Brain pericyte (primary cell): ENCODE results near the gene TUBB3.
A peak's percentile ranks its signal among the peaks of the same experiment; 100 is the strongest.
"Not testable (repeated sequence)": the region's sequence is repeated elsewhere in the genome, so short reads cannot be mapped to it uniquely, and the experiment has no call there.

Source experiments
- DNase-seq: peaks from one replicate; pipeline ENCODE4 v3.0.0-alpha.2; 2012; ENCODE audit warnings: low read depth, low spot score

Gene TUBB3

GRCh38 chr16:89918453-89919347, 4.4 kb upstream of the TUBB3 start, which contains the start of gene MC1R:
Gene MC1R (plus strand): TSS chr16:89918862. CDS start chr16:89919259, 397 bp downstream.
- no peak for DNase-seq

- no peak for DNase-seq
These were observed 3.4 kb upstream of the TUBB3 start for GRCh38 chr16:89919535-89920406.

- DNase-seq, result no peak
These were observed 2.4 kb upstream of the TUBB3 start for GRCh38 chr16:89920723-89921122.

DNA sequence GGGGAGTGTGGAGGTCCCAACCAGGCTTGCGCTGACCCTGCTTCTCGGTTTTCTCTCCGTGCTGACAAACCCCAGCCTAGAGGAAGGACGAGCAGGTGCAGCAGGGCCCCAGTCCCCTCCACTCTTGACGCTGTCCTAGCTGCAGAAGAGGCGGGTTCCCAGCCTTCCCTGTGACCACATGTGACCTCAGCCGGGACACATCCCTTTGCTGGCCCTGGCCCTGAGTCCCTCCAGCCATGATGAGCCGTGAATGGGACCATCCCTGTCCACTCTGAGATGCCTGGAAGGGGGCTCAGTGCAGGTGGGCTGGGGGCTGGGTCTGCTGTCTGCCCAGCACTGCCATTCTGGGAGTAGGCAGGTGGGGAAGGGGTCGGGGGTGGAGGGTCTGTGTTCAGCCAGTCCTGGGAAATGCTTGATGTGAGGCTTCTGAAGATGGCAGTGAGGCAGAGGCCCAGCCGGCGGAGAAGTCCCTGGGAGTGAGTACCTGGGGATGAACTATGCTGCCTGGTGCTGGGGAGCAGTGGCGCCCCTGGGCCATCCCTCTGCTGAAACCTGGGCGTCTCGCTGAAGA, 1.9 kb upstream of the TUBB3 start:
- no peak for DNase-seq

GRCh38 chr16:89921702-89922476, 1.3 kb upstream of the TUBB3 start:
- peak; percentile 67 for DNase-seq

- peak; percentile 61 for DNase-seq
These were observed 662 bp upstream of the TUBB3 start for GRCh38 chr16:89922477-89922883.

DNA sequence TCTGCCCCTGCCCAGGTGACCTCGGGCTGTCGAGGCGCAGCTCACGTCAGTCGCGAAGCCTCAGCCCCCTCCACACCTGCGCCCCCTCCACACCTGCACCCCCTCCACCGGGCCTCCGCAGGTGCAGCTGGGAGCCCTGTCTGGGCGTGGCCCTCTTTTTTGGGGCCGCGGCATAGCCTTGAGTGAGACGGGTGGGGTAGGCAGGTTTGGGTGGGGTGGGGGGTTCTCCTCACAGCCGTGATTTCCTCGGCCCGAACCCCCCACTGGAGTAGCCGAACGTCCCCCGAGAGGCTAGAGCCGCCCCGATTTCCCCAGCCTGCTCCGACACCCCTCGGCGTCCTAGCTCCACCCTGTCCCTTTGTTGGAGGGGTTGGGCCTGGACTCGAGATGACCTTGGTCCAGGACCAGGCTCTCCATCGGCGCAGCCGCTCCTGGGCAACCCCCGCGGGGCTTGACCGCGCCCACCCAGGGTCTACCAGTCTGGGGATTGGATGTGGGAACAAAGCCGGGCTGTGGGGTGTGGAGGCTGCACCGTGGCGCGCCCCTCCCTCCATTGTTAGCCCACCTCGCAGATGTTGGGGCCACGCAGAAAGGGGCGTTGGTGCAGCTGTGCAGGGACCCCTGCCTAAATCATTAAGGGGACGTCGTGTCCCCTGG, 626 bp downstream of the TUBB3 start:
- DNase-seq, result no peak

GRCh38 chr16:89924297-89924924, 1.3 kb downstream of the TUBB3 start:
- DNase-seq, result no peak

DNA sequence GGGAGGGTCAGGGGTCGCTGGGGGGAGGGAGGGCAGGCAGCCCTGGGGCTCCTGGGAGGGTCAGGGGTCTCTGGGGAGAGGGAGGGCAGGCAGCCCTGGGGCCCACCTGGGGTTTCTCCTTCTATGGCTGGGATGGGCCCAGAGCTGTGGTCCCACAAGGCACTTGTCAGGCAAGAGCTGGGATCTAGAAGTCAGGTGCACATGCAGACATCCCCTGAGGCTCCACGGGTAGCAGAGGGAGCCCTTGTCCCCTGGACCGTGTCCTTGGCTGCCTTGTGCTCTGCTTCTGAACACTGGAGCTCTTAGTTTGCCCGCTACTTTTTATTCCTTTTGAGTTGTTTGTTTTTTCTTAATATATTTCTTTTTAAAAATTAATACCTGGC, 1.8 kb downstream of the TUBB3 start:
- no peak for DNase-seq

- DNase-seq, result no peak
These were observed 2.5 kb downstream of the TUBB3 start for GRCh38 chr16:89925596-89926079.

DNA sequence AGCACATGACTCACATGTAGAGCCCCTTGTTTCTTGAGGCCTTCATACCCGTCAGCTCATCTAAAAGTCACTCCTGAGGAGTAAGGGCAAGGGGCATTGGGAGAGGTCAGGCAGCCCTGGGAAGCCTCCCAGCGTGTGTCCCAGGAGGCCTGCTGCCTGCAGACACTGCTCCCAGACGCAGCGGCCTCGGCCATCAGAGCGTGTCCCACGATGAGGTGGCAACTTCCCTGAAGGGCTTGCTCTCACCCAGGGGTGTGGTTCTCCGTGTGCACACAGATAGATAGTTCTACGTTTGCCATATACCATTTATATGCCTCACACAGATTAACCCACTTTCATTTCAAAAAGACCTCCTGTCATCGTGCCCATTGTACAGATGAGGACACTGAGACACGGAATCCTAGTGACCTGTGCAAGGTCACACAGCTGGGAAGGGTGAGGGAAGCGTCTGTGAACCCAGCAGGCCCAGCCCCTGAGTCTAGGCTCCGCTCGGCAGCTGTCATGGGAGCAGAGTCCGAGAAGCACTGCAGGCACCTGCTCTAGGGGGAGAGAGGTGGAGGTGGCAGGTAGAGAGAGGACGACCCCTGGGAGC, 8.3 kb downstream of the TUBB3 start:
- no peak for DNase-seq

GRCh38 chr16:89931964-89932363, 8.8 kb downstream of the TUBB3 start:
- DNase-seq, result no peak

- not testable (repeated sequence) for DNase-seq
These were observed 10.9 kb downstream of the TUBB3 start for GRCh38 chr16:89934019-89934418.

- DNase-seq, result no peak
These were observed 11.7 kb downstream of the TUBB3 start for GRCh38 chr16:89934611-89935553.

- not testable (repeated sequence) for DNase-seq
These were observed 12.5 kb downstream of the TUBB3 start for GRCh38 chr16:89935620-89936019.

DNA sequence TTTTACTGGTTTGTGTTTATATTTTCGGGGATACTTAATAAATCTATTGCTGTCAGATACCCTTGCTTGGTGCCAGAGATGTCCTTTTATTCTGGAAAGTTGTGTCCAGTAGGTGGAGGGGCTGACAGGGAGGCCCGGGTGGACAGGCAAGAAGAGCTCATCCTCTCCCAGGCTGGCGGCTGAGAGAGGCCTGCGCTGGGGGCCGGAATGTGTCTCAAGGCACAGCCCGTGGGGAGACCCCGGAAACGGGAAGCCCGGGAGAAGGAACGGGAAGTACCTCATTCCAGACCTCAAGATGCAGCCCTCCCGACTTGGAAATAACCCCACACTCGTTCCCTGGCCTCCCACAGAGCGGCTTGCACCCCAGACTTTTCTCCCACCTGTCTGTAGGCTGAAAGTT, 12.9 kb downstream of the TUBB3 start:
- no peak for DNase-seq

- no peak for DNase-seq
These were observed 13.4 kb downstream of the TUBB3 start for GRCh38 chr16:89936508-89936907.

DNA sequence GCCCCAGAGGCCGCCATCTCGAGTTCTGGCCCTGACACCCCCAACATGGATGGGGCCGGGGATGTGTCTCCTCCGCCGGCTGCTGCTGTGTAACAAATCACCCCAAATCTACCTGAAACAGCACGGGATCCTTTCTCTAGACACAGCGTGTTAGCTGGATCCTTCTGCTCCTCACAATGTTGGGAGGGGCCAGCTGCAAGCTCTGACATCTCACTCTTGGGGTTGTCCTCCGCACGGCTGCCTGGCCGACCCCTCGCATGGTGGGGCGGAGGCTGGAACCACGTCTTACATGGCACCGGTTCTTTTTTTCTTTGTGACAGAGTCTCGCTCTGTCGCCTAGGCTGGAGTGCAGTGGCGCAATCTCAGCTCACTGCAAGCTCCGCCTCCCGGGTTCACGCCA, 13.8 kb downstream of the TUBB3 start:
- no peak for DNase-seq
